Thyroid gland (tissue), 4 donors: ENCODE results near the gene CCT2.

Experiments
- CTCF ChIP-seq, 6 experiments: fragments of 200-600 bp in 3 of 6; fragments of 450-650 bp in 3 of 6; sonication (generic) in 3 of 6; IDR thresholded peaks; one replicate each; pipeline ENCODE4 v1.5.1; 2016 to 2019; ENCODE audit warnings: antibody characterized with exemption in 6 of 6, mild to moderate bottlenecking in 2 of 6, inconsistent platforms in 1 of 6, moderate library complexity in 1 of 6
- POLR2A ChIP-seq, 2 donors: fragments of 450-650 bp; IDR thresholded peaks; one replicate each; pipeline ENCODE4 v1.6.1; 2017; ENCODE audit warnings: antibody characterized with exemption in 2 of 2, mild to moderate bottlenecking in 2 of 2, moderate library complexity in 1 of 2

GRCh38 chr12:69563166-69563762 is 22.0 kb upstream of the CCT2 start:
- TF ChIP-seq CTCF (IDR thresholded peaks at IDR 0.05) (no peak), POLR2A (IDR thresholded peaks at IDR 0.05) (no peak)
